HEK293 (cell line): Measurements from ENCODE around the gene ADAR.

Experiments
- CTCF ChIA-PET: fragments of 350-600 bp; formaldehyde crosslinking; extraction: SDS; loops from one replicate; lab custom pipeline; 2021; ENCODE audit warnings: antibody characterized with exemption; lab: Yijun Ruan, JAX
- POLR2A ChIA-PET: fragments of 300-600 bp; formaldehyde crosslinking; extraction: SDS; loops from one replicate; lab custom pipeline; 2020; ENCODE audit warnings: antibody characterized with exemption, inconsistent platforms; lab: Yijun Ruan, JAX
- H3K27ac ChIP-seq: fragments of 200-500 bp; sonication (Bioruptor generic); 2 replicates; pipeline ENCODE4 v1.5.1; 2014; ENCODE audit warnings: low read depth, low read length, control low read depth, inconsistent platforms; ENCODE audit errors: extremely low read depth
- H3K36me3 ChIP-seq, 2 experiments: fragments of 200-500 bp in 1 of 2; sonication (Bioruptor generic) in 1 of 2; 1 replicate in 1 of 2; 2 replicates in 1 of 2; pipeline ENCODE4 v1.5.1; 2014 to 2017; ENCODE audit warnings: inconsistent platforms in 2 of 2, low read length in 2 of 2; ENCODE audit not compliant: control insufficient read depth in 2 of 2, insufficient read depth in 1 of 2
- H3K4me1 ChIP-seq: fragments of 200-500 bp; sonication (Bioruptor generic); 2 replicates; pipeline ENCODE4 v1.5.1; 2014; ENCODE audit warnings: mild to moderate bottlenecking, low read length, inconsistent platforms; ENCODE audit not compliant: control insufficient read depth, insufficient read depth
- H3K4me3 ChIP-seq: 2 replicates; pipeline ENCODE4 v1.5.1; 2011; ENCODE audit warnings: low read depth, mild to moderate bottlenecking, control low read depth, low read length, moderate library complexity
- H3K9me3 ChIP-seq: fragments of 200-500 bp; sonication (Bioruptor generic); 2 replicates; pipeline ENCODE4 v1.5.1; 2014; ENCODE audit warnings: low read depth, low read length, inconsistent platforms; ENCODE audit not compliant: control insufficient read depth, insufficient read depth
- CTCF ChIP-seq: fragments of 450-650 bp; formaldehyde crosslinking; IDR thresholded peaks from 2 replicates; pipeline ENCODE4 v1.5.1; 2016; ENCODE audit warnings: missing biosample characterization, missing genetic modification characterization
- KLF10 ChIP-seq: fragments of 450-650 bp; IDR thresholded peaks from 2 replicates; pipeline ENCODE4 v1.5.1; 2018; ENCODE audit warnings: missing biosample characterization, mild to moderate bottlenecking, missing genetic modification characterization
- OSR2 ChIP-seq: fragments of 450-650 bp; formaldehyde crosslinking; IDR thresholded peaks from 2 replicates; pipeline ENCODE4 v1.5.1; 2016; ENCODE audit warnings: missing biosample characterization, missing genetic modification characterization
- SALL2 ChIP-seq: fragments of 450-650 bp; formaldehyde crosslinking; IDR thresholded peaks from 2 replicates; pipeline ENCODE4 v1.5.0; 2017; ENCODE audit warnings: missing biosample characterization, mild to moderate bottlenecking, missing genetic modification characterization, borderline replicate concordance
- YY1 ChIP-seq: fragments of 450-650 bp; formaldehyde crosslinking; IDR thresholded peaks from 2 replicates; pipeline ENCODE4 v1.5.1; 2018; ENCODE audit warnings: missing biosample characterization, missing genetic modification characterization
- ZBTB1 ChIP-seq: fragments of 450-650 bp; formaldehyde crosslinking; IDR thresholded peaks from 2 replicates; pipeline ENCODE4 v1.5.1; 2016; ENCODE audit warnings: missing biosample characterization, missing genetic modification characterization
- ZNF121 ChIP-seq: fragments of 450-650 bp; formaldehyde crosslinking; IDR thresholded peaks from 2 replicates; pipeline ENCODE4 v1.5.1; 2016; ENCODE audit warnings: missing biosample characterization, missing genetic modification characterization
- ZNF148 ChIP-seq: fragments of 450-650 bp; formaldehyde crosslinking; IDR thresholded peaks from 2 replicates; pipeline ENCODE4 v1.5.0; 2017; ENCODE audit warnings: missing biosample characterization, missing genetic modification characterization, borderline replicate concordance
- ZNF157 ChIP-seq: fragments of 450-650 bp; formaldehyde crosslinking; IDR thresholded peaks from 2 replicates; pipeline ENCODE4 v1.5.1; 2016; ENCODE audit warnings: missing biosample characterization, missing genetic modification characterization
- ZNF26 ChIP-seq: fragments of 450-650 bp; formaldehyde crosslinking; IDR thresholded peaks from 2 replicates; pipeline ENCODE4 v1.5.1; 2016; ENCODE audit warnings: missing biosample characterization, missing genetic modification characterization
- ZNF335 ChIP-seq: fragments of 450-650 bp; formaldehyde crosslinking; conservative IDR thresholded peaks from 2 replicates; pipeline ENCODE4 v1.5.1; 2016; ENCODE audit warnings: missing biosample characterization, missing genetic modification characterization
- ZNF394 ChIP-seq: fragments of 450-650 bp; formaldehyde crosslinking; IDR thresholded peaks from 2 replicates; pipeline ENCODE4 v1.5.1; 2016; ENCODE audit warnings: missing biosample characterization, missing genetic modification characterization, mild to moderate bottlenecking, moderate library complexity, borderline replicate concordance
- ZNF426 ChIP-seq: fragments of 450-650 bp; formaldehyde crosslinking; IDR thresholded peaks from 2 replicates; pipeline ENCODE4 v1.5.1; 2017; ENCODE audit warnings: missing biosample characterization, missing genetic modification characterization, mild to moderate bottlenecking, inconsistent platforms, moderate library complexity
- ZNF433 ChIP-seq: fragments of 450-650 bp; formaldehyde crosslinking; IDR thresholded peaks from 2 replicates; pipeline ENCODE4 v1.5.1; 2016; ENCODE audit warnings: missing biosample characterization, missing genetic modification characterization, low read depth
- ZNF610 ChIP-seq: fragments of 450-650 bp; formaldehyde crosslinking; IDR thresholded peaks from 2 replicates; pipeline ENCODE4 v1.5.1; 2016; ENCODE audit warnings: missing biosample characterization, missing genetic modification characterization, borderline replicate concordance
- ZSCAN5A ChIP-seq: fragments of 450-650 bp; formaldehyde crosslinking; IDR thresholded peaks from 2 replicates; pipeline ENCODE4 v1.5.1; 2016; ENCODE audit warnings: missing biosample characterization, missing genetic modification characterization
- TF ChIP-seq, protein P1 (sequence below): fragments of 450-650 bp; formaldehyde crosslinking; IDR thresholded peaks from 2 replicates; pipeline ENCODE4 v1.5.1; 2017; ENCODE audit warnings: missing biosample characterization, missing genetic modification characterization
- TF ChIP-seq, protein P2 (sequence below): fragments of 450-650 bp; formaldehyde crosslinking; IDR thresholded peaks from 2 replicates; pipeline ENCODE4 v1.5.1; 2016; ENCODE audit warnings: missing biosample characterization, missing genetic modification characterization
- TF ChIP-seq, protein P3 (sequence below): fragments of 450-650 bp; formaldehyde crosslinking; IDR thresholded peaks from 2 replicates; pipeline ENCODE4 v1.5.1; 2016; ENCODE audit warnings: missing biosample characterization, missing genetic modification characterization

Gene ADAR

DNA sequence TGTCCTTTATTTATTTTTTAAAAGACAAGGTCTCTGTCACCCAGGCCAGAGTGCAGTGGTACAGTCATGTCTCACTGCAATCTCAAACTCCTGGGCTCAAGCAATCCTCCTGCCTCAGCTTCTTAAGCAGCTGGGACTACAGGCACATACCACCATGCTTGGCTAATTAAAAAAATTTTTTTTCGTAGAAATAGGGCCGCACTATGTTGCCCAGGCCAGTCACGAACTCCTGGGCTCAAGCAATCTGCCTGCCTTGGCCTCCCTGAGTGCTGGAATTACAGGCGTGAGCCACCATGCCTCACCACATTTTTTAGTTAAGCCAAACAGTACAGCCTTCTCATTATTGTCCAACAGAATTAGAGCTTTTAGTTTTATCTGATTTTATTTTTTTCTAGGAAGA lies 7.4 kb upstream of the ADAR start:
- no peak overlapping the region for H3K27ac ChIP-seq
- CTCF ChIA-PET, result interaction anchor here (0.8 kb wide), 1 partner anchor 263 kb away, joined by 3 read pairs; no protein-coding TSS in a partner anchor
- no peaks in the 10 kb centered on the region; a peak in 1 of 3 replicates for H3K36me3 ChIP-seq
- H3K4me3 ChIP-seq, result no peak overlapping the region
- H3K4me1 ChIP-seq, result peaks cover 7% of the 10 kb centered on the region
- TF ChIP-seq ZNF26 (no peak), ZNF426 (tag by site-specific recombination) (no peak)
- no peaks in the 10 kb centered on the region for H3K9me3 ChIP-seq
- POLR2A ChIA-PET, result interaction anchor here (0.7 kb wide), 1 partner anchor 25 kb away, joined by 4 read pairs; no protein-coding TSS in a partner anchor

DNA sequence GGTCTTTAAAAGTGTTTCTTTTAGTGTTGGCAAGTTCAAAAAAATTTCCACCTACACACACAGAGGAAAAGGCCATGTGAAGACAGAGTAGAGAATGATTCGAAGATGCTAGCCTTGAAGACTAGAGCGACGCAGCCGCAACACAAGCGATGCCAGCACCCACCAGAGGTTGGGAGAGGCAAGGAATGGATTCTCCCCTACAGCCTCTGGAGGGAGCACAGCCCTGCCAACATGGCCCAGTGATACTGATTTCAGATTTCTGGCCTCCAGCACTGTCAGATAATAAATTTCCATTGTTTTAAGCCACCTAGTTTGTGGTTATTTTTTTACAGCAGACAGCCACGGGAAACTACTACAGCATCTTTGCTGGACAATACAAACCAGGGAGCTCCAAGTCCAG lies 6.9 kb upstream of the ADAR start:
- no peak for TF ChIP-seq ZNF157 (tag by site-specific recombination)
- no peak for TF ChIP-seq ZNF394 (tag by site-specific recombination)
- TF ChIP-seq CTCF, result peak; percentile 30; the same call in 1 of the 2 replicates
- TF ChIP-seq SALL2 (tag by site-specific recombination), result no peak
- TF ChIP-seq YY1 (tag by site-specific recombination), result no peak
- no peak for TF ChIP-seq ZNF610 (tag by site-specific recombination)
- Histone ChIP-seq H3K4me3 (no peak overlapping the region), H3K4me1 (peaks cover 7% of the 10 kb centered on the region), H3K9me3 (no peaks in the 10 kb centered on the region), H3K27ac (no peak overlapping the region), H3K36me3 (no peaks in the 10 kb centered on the region; a peak in 1 of 3 replicates)
- ChIA-PET POLR2A (interaction anchor here (0.7 kb wide), 1 partner anchor 25 kb away, joined by 4 read pairs; no protein-coding TSS in a partner anchor), CTCF (interaction anchor here (0.8 kb wide), 1 partner anchor 263 kb away, joined by 3 read pairs; no protein-coding TSS in a partner anchor)

DNA sequence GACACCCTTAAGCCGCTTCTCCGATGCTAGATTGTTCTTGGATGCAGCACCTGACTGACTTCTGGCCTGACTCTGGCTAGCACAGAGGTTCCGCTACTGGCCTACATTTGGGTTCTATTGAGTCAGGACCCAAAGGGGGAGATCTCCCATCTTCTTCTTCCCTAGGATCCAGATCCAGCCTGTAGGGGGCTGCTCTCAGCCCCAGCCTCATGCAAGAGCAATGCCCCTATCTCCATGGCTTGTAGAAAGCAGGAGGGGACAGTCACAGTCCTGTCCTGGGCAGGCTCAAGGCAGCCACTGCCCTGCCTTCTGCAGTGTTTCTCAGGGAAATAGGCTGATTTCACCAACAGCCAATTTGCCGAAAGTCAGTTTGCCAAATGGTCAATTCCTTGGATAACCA lies 6.3 kb upstream of the ADAR start:
- ChIA-PET CTCF (no interaction called here), POLR2A (interaction anchor here (1.2 kb wide), 1 partner anchor 13 kb away, joined by 5 read pairs; no protein-coding TSS in a partner anchor)
- Histone ChIP-seq H3K9me3 (no peaks in the 10 kb centered on the region), H3K4me3 (no peak overlapping the region), H3K4me1 (peaks cover 9% of the 10 kb centered on the region), H3K36me3 (no peaks in the 10 kb centered on the region; a peak in 1 of 3 replicates), H3K27ac (no peak overlapping the region)
- no peak for TF ChIP-seq ZNF433 (tag by site-specific recombination)
- TF ChIP-seq, protein P1, sequence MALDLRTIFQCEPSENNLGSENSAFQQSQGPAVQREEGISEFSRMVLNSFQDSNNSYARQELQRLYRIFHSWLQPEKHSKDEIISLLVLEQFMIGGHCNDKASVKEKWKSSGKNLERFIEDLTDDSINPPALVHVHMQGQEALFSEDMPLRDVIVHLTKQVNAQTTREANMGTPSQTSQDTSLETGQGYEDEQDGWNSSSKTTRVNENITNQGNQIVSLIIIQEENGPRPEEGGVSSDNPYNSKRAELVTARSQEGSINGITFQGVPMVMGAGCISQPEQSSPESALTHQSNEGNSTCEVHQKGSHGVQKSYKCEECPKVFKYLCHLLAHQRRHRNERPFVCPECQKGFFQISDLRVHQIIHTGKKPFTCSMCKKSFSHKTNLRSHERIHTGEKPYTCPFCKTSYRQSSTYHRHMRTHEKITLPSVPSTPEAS, result no peak
- TF ChIP-seq ZBTB1 (tag by site-specific recombination), result no peak
- TF ChIP-seq ZNF148 (tag by site-specific recombination), result no peak
- TF ChIP-seq OSR2 (tag by site-specific recombination), result no peak
- no peak for TF ChIP-seq KLF10 (tag by site-specific recombination)
- TF ChIP-seq, protein P2, sequence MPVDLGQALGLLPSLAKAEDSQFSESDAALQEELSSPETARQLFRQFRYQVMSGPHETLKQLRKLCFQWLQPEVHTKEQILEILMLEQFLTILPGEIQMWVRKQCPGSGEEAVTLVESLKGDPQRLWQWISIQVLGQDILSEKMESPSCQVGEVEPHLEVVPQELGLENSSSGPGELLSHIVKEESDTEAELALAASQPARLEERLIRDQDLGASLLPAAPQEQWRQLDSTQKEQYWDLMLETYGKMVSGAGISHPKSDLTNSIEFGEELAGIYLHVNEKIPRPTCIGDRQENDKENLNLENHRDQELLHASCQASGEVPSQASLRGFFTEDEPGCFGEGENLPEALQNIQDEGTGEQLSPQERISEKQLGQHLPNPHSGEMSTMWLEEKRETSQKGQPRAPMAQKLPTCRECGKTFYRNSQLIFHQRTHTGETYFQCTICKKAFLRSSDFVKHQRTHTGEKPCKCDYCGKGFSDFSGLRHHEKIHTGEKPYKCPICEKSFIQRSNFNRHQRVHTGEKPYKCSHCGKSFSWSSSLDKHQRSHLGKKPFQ (tag by site-specific recombination), result no peak
- no peak for TF ChIP-seq ZSCAN5A
- TF ChIP-seq, protein P3, sequence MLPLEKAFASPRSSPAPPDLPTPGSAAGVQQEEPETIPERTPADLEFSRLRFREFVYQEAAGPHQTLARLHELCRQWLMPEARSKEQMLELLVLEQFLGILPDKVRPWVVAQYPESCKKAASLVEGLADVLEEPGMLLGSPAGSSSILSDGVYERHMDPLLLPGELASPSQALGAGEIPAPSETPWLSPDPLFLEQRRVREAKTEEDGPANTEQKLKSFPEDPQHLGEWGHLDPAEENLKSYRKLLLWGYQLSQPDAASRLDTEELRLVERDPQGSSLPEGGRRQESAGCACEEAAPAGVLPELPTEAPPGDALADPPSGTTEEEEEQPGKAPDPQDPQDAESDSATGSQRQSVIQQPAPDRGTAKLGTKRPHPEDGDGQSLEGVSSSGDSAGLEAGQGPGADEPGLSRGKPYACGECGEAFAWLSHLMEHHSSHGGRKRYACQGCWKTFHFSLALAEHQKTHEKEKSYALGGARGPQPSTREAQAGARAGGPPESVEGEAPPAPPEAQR (tag by site-specific recombination), result no peak
- TF ChIP-seq ZNF121, result no peak
- TF ChIP-seq ZNF335 (tag by site-specific recombination), result no peak
